NCI-H1417 treated with DMSO at 0.1 percent for 48 hours (cell line): Measurements from ENCODE around the gene SH3GL2.

Experiments used
- DNase-seq: peaks from one replicate; lab custom pipeline; 2025; lab: John Stamatoyannopoulos, UW

Gene SH3GL2

GRCh38 chr9:17611342-17611741, 32.5 kb downstream of the SH3GL2 start:
- no peak for DNase-seq

GRCh38 chr9:17611917-17612316, 33.1 kb downstream of the SH3GL2 start:
- no peak for DNase-seq

- no peak for DNase-seq
Observed at GRCh38 chr9:17613758-17614157, 34.9 kb downstream of the SH3GL2 start.

GRCh38 chr9:17614250-17614649, 35.4 kb downstream of the SH3GL2 start:
- DNase-seq: no peak

DNA sequence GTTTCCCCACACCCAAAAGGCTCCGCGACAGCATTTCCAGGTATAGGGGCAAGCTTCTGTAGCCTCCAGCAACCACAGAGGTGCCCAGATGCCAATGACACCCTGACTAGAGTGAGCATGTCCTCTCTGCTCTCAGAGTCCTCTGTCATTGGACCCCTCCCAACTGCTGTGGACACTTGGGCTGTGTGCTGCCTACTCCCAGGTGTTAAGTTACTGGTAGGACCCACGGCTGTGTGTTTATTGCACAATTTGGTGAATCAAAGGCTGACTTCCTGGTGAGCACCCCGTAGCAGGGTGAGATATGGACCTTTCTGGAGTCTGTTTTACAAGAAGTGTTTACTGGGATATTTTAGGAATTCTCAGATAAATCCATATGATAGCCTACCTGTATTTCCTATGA, 36.0 kb downstream of the SH3GL2 start:
- DNase-seq: no peak

GRCh38 chr9:17622141-17622540, 43.3 kb downstream of the SH3GL2 start:
- DNase-seq: no peak

DNA sequence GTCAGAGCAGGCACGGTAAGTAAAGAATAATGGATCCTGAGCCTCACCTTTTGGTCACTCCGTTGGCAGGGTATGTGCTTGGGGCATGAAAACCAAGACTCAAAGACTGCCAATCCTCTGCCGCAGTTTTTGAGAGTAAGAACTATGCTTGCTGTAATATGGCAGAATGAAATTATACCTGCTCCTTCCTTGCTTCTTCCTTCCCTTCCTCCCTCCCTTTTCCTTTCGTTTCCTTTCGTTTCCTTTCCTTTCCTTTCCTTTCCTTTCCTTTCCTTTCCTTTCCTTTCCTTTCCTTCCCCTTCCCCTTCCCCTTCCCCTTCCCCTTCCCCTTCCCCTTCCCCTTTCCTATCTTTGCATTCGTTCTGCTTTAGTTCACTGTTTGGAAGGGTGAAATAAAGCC, 43.9 kb downstream of the SH3GL2 start:
- no peak for DNase-seq

DNA sequence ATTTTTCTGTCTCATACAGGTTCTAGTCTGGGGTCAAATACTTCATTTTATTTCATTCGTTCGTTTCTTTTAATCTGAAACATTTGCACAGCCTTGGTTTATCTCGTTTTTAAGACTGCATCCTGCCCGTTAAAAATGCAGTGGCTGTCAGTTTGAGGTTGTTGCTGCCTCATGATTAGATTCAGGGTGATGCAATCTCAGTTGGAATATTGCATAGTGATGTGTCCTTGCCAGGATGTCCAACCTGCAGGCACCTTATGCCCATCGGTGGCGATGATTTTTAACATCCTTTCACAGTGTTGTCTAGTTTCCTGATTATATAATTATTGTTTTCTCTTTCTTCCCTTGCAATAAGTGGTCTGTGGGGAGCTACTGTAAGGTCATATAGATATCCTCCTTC, 45.1 kb downstream of the SH3GL2 start:
- no peak for DNase-seq

GRCh38 chr9:17624571-17624970, 45.7 kb downstream of the SH3GL2 start:
- DNase-seq: no peak

DNA sequence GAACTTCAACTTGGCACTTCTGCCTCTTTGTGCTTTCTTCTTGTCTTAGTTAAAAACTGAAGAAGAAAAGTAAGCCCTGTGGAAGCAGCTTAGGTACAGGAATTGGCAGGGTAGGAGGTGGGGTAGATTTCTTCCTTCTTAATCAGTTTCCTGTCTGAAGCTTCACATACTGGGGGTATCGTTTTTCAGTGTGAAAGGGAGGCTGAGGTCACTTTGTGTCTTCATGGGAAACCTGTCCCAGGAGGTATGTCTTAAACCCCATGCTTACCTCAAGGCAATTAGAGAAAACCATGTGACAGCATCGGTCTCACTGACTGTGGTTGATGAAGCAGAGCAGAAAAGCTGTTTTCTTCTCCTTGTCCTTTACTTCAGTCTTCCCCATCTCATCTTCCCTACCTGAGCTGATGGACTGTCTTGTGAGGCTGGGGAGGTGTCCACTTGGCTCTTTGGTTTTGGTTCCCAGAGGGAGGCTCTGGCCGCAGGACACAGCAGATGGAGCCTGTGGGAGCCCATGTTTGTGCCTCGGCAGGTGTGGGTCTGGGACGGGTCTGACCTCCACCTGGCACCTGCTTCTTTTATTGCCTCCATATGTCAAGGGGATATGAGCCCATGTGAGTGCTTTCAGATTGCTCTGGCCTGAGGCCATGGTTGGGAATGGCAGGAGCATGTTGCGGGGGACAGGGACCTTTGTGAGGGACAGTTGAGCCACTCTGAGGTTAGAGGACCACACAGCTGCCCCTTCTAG, 47.0 kb downstream of the SH3GL2 start:
- DNase-seq: no peak

DNA sequence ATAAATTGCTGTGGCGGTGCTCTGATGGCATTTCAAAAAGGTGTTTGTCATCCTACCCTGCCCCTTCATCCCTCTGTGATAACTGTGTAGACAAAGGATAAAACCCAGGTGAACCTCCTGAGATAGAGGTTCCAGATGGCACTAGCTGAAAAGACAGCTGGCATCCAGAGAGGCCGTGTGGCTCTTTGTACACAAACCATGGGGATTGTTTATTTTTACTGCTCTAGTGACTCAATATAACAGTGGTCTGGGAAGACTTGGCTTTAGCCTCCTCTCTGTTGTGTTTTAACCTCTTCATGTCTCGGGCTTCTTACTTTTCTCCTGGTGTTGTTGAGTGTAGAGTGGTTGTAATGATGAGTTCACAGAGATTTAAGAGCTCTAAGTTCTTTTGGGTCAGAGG, 48.8 kb downstream of the SH3GL2 start:
- peak; percentile 8 for DNase-seq

- DNase-seq: no peak
Observed at GRCh38 chr9:17628624-17629023, 49.8 kb downstream of the SH3GL2 start.

GRCh38 chr9:17630531-17630949, 51.7 kb downstream of the SH3GL2 start:
- DNase-seq: no peak

DNA sequence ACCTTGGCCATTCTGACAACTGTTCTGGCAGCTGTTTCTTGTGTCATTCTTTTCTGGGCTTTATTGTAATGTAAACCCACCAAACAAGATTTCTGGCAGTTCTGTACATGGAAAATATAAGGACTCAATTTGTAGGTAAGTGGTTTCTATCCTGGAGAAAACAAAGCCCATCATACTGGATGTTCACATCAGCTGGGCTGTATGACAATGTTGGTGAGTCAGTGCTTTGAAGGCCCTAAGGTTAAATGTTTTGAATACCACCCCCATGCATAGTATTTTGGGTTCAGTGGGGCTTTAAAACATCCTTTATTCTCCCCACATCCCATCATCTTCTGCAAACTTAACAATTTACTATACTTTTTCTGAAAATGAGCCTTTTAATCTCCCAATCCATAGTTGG, 52.5 kb downstream of the SH3GL2 start:
- no peak for DNase-seq

- no peak for DNase-seq
Observed at GRCh38 chr9:17632994-17633393, 54.1 kb downstream of the SH3GL2 start.

DNA sequence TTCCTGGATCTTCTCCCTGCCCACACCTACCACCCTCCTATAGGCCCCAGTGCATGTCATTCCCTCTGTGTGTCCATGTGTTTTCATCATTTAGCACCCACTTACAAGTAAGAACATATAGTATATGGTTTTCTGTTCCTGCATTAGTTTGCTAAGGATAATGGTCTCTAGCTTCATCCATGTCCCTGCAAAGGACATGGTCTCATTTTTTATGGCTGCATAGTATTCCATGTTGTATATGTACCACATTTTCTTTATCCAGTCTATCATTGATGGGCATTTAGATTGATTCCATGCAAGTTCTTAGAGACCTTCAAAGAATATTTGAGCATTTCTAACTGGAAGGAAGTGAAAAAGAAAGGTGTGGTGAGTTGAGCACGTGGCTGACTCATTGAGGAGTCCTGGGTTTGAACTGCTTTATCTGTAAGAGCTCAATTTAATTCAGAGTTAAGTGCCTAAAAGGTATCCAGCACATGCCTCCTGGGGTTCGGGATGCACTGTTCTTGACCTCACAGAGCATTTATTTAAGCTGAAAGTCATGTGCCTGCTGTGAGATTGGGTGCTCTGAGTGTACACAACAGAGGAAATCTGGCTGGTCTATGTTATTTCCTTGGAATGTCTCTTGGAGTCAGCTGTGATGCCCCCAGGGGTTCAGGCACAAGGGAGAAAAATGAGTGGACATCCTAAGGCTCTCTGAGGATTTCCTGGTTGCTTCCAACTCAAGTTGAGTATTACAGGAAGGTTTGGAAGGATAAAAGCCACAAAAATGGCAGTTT, 56.4 kb downstream of the SH3GL2 start:
- no peak for DNase-seq

- no peak for DNase-seq
Observed at GRCh38 chr9:17636349-17636748, 57.5 kb downstream of the SH3GL2 start.

DNA sequence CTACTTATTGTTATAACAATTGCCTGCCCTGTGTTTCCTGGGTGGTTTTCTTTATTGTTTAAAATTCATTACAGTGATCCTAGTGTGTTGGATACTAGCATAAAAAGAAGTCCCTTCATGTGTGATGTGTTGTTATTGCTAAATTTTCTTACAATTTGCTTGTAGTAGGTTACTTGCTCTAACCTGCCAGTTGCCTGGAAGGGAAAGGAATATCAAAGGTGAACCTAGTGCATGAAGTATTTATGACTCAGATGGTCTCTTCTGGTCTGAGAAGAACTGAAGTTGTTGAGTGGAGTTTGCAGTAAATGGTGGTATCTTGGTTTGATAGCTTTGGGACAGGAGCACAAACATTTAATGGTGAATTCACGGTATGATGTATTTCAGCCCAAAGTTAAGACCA, 58.0 kb downstream of the SH3GL2 start:
- DNase-seq: no peak

DNA sequence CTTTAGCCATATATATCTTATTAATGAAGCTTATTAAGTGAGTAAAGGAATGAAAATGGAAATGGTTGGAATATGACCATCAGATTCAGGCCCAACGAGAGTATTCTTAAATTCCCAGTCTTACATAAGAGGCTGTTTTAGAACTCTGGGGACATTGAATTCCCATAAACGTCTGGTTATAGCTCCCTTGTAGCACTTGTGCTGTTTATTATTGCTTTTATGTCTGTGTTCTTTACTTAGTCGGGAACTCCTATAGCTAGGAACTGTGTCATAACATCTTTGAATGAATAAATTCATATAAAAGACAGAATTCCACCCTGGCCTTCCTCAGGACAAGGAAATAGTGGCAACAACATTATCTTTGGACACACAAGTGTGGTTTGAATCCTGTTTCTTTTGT, 58.4 kb downstream of the SH3GL2 start:
- no peak for DNase-seq

- DNase-seq: no peak
Observed at GRCh38 chr9:17648516-17648915, 69.7 kb downstream of the SH3GL2 start.

DNA sequence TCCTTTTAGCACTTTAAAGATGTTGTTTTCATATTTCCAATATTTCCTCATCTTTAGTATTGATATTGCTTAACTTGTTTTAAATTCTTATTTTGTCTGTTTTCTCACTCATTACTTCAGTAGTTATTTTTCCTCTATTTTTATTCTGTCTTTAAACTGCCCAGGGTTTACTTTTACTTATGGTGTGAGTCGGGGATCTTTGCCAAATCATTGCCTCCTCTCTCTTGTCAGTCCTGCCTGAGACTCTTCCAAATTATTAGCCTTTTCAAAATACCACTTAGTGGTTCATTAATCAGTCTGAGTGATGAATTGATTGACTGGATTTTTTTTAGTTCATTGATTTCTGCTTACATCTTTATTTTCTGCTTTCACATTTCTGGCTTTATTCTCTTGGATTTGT, 72.9 kb downstream of the SH3GL2 start:
- no peak for DNase-seq

GRCh38 chr9:17653947-17654465, 75.1 kb downstream of the SH3GL2 start:
- DNase-seq: no peak

- DNase-seq: no peak
Observed at GRCh38 chr9:17656889-17657288, 78.0 kb downstream of the SH3GL2 start.
